Nucleus accumbens (tissue), 56 donors: Measurements from ENCODE around the gene CHMP6.

Experiments
- DNase-seq, 56 donors: peaks; one replicate each; lab custom pipeline; 2025; lab: John Stamatoyannopoulos, UW

Gene CHMP6

GRCh38 chr17:80970044-80970761, 21.4 kb upstream of the CHMP6 start:
- DNase-seq, result peak in 24 of 56 donors; percentile 5 to 68 (median 24)

- DNase-seq, result peak in 2 of 56 donors; percentile 27 to 30
Measured at GRCh38 chr17:80970762-80971703, 20.6 kb upstream of the CHMP6 start.

GRCh38 chr17:80971704-80972304, 19.8 kb upstream of the CHMP6 start:
- DNase-seq, result no peak

GRCh38 chr17:80976701-80977100, 14.9 kb upstream of the CHMP6 start:
- DNase-seq, result no peak

- no peak for DNase-seq
Measured at GRCh38 chr17:80977172-80977571, 14.5 kb upstream of the CHMP6 start.

GRCh38 chr17:80978499-80979497, 12.8 kb upstream of the CHMP6 start:
- DNase-seq, result no peak

GRCh38 chr17:80979547-80980378, 11.9 kb upstream of the CHMP6 start:
- no peak for DNase-seq

- peak in 2 of 56 donors; percentile 12 to 35 for DNase-seq
Measured at GRCh38 chr17:80980397-80981061, 11.1 kb upstream of the CHMP6 start.

- peak in 3 of 56 donors; percentile 9 to 76 (median 30) for DNase-seq
Measured at GRCh38 chr17:80981062-80981902, 10.4 kb upstream of the CHMP6 start.

GRCh38 chr17:80981929-80982425, 9.7 kb upstream of the CHMP6 start:
- no peak for DNase-seq

- no peak for DNase-seq
Measured at GRCh38 chr17:80982426-80982974, 9.1 kb upstream of the CHMP6 start.

- DNase-seq, result no peak
Measured at GRCh38 chr17:80983545-80983944, 8.1 kb upstream of the CHMP6 start.

- DNase-seq, result peak in 4 of 56 donors; percentile 18 to 43 (median 22)
Measured at GRCh38 chr17:80984749-80985148, 6.9 kb upstream of the CHMP6 start.

GRCh38 chr17:80986046-80986445, 5.6 kb upstream of the CHMP6 start:
- no peak for DNase-seq

GRCh38 chr17:80986816-80987475, 4.7 kb upstream of the CHMP6 start:
- peak in 15 of 56 donors; percentile 15 to 60 (median 38) for DNase-seq

GRCh38 chr17:80987941-80988461, 3.6 kb upstream of the CHMP6 start:
- DNase-seq, result no peak
